MCF 10A (cell line): ENCODE results near the gene KCTD1. TPM values are rescaled to one million over a fixed set of nuclear protein-coding genes. Genes with fewer than 3 reads are reported as not detected.

ENCODE experiments used
- BruUV-seq: library from RNA; stranded (reverse); fragments of 400-500 nt; replicated peaks from 2 replicates; lab custom pipeline; 2021; lab: Mats Ljungman, UMichigan
- CTCF ChIA-PET: fragments of 300-600 bp; sonication (Branson Sonifier 250); formaldehyde crosslinking; extraction: SDS; loops from one replicate; lab custom pipeline; 2021; ENCODE audit warnings: antibody characterized with exemption, inconsistent platforms; lab: Yijun Ruan, JAX
- POLR2A ChIA-PET: fragments of 300-600, 350-650 bp; sonication (Branson Sonifier 250); formaldehyde crosslinking; extraction: SDS; loops from one replicate; lab custom pipeline; 2020; ENCODE audit warnings: antibody characterized with exemption, inconsistent platforms; lab: Yijun Ruan, JAX
- DNase-seq: peaks from one replicate; pipeline ENCODE4 v3.0.0-alpha.2; 2018; ENCODE audit not compliant: unreplicated experiment
- H3K27ac Mint-ChIP-seq: one replicate; pipeline ENCODE4 v1.8.0; 2022; ENCODE audit warnings: mild to moderate bottlenecking, low read depth, mixed read lengths; ENCODE audit not compliant: unreplicated experiment
- H3K27me3 Mint-ChIP-seq: one replicate; pipeline ENCODE4 v1.8.0; 2022; ENCODE audit warnings: mixed read lengths; ENCODE audit not compliant: insufficient read depth, unreplicated experiment
- H3K36me3 Mint-ChIP-seq: one replicate; pipeline ENCODE4 v1.8.0; 2022; ENCODE audit warnings: mild to moderate bottlenecking, moderate library complexity, mixed read lengths; ENCODE audit not compliant: insufficient read depth, unreplicated experiment
- H3K4me1 Mint-ChIP-seq: one replicate; pipeline ENCODE4 v1.8.0; 2022; ENCODE audit warnings: mixed read lengths; ENCODE audit not compliant: insufficient read depth, unreplicated experiment
- H3K4me3 Mint-ChIP-seq: one replicate; pipeline ENCODE4 v1.8.0; 2022; ENCODE audit warnings: mild to moderate bottlenecking, moderate library complexity, mixed read lengths; ENCODE audit not compliant: unreplicated experiment
- H3K9me3 Mint-ChIP-seq: one replicate; pipeline ENCODE4 v1.8.0; 2022; ENCODE audit warnings: mixed read lengths; ENCODE audit not compliant: unreplicated experiment
- intact Hi-C: fragments of 100-400 bp; cut with micrococcal nuclease; formaldehyde crosslinking; loops from 2 replicates; pipeline ENCODE4 v1.14.1; 2022
- total RNA-seq: library from RNA; stranded (reverse); gene quantifications from 2 replicates; pipeline ENCODE4 v1.2.3, GENCODE V29; 2022
- TF ChIP-seq, protein P1 (sequence below): fragments of 200-600 bp; IDR thresholded peaks from one replicate; pipeline ENCODE4 v1.8.0; 2022; ENCODE audit warnings: antibody characterized with exemption, mild to moderate bottlenecking; ENCODE audit not compliant: unreplicated experiment

KCTD1 gene
- total RNA-seq, 1 experiment from 2014 or later: 37.9 TPM

DNA sequence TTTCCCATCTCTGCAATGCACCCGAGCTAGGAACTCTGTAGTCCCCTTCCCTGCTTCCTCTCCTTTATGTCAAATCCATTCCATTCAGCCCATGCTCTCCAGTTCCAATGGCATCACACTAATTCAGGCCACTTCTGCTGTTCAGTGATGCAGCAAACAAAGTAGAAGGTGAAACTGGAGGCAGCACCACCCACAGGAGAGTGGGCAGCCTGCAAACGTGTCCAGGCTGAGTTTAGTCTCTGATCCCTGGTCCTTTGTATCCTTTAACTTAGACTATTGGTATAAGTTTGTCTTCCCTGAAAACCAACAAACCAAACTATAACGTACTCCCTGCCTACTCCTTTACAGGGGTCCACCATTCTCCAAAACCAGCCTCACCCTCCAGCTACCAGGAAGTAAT is 14.7 kb upstream of the KCTD1 start:
- peaks cover 11% of the 10 kb centered on the region for H3K9me3 Mint-ChIP-seq
- no peak overlapping the region for H3K27ac Mint-ChIP-seq
- H3K27me3 Mint-ChIP-seq: no peaks in the 10 kb centered on the region
- POLR2A ChIA-PET: no interaction called here
- CTCF ChIA-PET: no interaction called here
- no peak for DNase-seq
- TF ChIP-seq, protein P1, sequence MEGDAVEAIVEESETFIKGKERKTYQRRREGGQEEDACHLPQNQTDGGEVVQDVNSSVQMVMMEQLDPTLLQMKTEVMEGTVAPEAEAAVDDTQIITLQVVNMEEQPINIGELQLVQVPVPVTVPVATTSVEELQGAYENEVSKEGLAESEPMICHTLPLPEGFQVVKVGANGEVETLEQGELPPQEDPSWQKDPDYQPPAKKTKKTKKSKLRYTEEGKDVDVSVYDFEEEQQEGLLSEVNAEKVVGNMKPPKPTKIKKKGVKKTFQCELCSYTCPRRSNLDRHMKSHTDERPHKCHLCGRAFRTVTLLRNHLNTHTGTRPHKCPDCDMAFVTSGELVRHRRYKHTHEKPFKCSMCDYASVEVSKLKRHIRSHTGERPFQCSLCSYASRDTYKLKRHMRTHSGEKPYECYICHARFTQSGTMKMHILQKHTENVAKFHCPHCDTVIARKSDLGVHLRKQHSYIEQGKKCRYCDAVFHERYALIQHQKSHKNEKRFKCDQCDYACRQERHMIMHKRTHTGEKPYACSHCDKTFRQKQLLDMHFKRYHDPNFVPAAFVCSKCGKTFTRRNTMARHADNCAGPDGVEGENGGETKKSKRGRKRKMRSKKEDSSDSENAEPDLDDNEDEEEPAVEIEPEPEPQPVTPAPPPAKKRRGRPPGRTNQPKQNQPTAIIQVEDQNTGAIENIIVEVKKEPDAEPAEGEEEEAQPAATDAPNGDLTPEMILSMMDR: no peak
- no peaks in the 10 kb centered on the region for H3K4me1 Mint-ChIP-seq
- no TSS peak for BruUV-seq
- no peaks in the 10 kb centered on the region for H3K36me3 Mint-ChIP-seq
- intact Hi-C loops: no loop called here
- H3K4me3 Mint-ChIP-seq: no peak overlapping the region

DNA sequence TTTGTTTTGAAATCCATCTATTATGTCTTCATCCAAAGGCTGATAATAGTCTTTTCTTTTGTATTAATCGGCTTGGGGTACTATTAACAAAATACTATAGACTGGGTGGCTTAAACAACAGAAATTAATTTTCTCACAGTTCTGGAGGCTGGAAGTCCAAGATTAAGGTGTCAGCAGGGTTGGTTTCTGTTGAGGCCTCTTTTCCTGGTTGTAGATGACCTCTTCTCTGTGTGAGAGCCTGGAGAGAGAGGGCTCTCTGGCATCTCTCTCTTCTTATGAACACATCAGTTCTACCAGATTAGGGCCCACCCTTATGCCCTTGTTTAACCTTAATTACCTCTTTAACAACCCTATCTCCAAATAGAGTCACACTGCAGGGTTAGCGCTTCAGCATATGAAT is 14.2 kb upstream of the KCTD1 start:
- no peak overlapping the region for H3K27ac Mint-ChIP-seq
- no peak for DNase-seq
- H3K36me3 Mint-ChIP-seq: no peaks in the 10 kb centered on the region
- H3K9me3 Mint-ChIP-seq: peaks cover 11% of the 10 kb centered on the region
- POLR2A ChIA-PET: no interaction called here
- no TSS peak for BruUV-seq
- peaks cover 5% of the 10 kb centered on the region for H3K4me1 Mint-ChIP-seq
- no peak overlapping the region for H3K4me3 Mint-ChIP-seq
- intact Hi-C loops: no loop called here
- CTCF ChIA-PET: no interaction called here
- TF ChIP-seq, protein P1: no peak
- H3K27me3 Mint-ChIP-seq: no peaks in the 10 kb centered on the region

- Mint-ChIP-seq H3K36me3 (no peaks in the 10 kb centered on the region), H3K4me1 (peaks cover 8% of the 10 kb centered on the region), H3K4me3 (no peak overlapping the region), H3K9me3 (peaks cover 11% of the 10 kb centered on the region), H3K27me3 (no peaks in the 10 kb centered on the region), H3K27ac (no peak overlapping the region)
- no peak for DNase-seq
- CTCF ChIA-PET: interaction anchor here (0.6 kb wide), 1 partner anchor 899 kb away, joined by 3 read pairs; no protein-coding TSS in a partner anchor
- intact Hi-C loops: no loop called here
- TF ChIP-seq, protein P1: no peak
- BruUV-seq: no TSS peak
- POLR2A ChIA-PET: no interaction called here
These were observed 13.4 kb upstream of the KCTD1 start for GRCh38 chr18:26561769-26562168.

DNA sequence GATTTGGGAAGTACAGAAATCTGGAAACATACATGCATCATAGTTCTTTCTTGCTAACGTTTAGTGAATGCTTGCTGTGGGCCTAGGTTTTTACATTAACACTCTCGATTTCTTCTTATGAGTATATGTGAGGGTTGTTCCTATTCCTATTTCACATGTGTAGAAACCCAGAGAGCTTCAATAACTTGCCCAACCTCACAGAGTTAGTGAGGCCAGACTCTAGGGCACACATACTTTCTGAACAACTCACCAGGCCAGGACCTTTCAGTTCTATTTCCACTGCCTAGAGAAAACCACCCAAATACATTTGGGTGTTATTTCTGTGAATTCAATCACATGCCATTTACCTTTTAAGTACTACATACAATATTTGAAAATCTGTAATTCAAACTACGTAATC is 8.2 kb upstream of the KCTD1 start:
- no peaks in the 10 kb centered on the region for H3K27me3 Mint-ChIP-seq
- H3K4me1 Mint-ChIP-seq: peaks cover 25% of the 10 kb centered on the region
- DNase-seq: no peak
- ChIA-PET POLR2A (interaction anchor here (0.7 to 1.3 kb wide), 3 partner anchors 9 to 13 kb away, joined by 3 to 4 read pairs (median 4); no protein-coding TSS in a partner anchor), CTCF (interaction anchor here (0.6 to 1.2 kb wide), 5 partner anchors 7 to 256 kb away, joined by 3 read pairs; no protein-coding TSS in a partner anchor)
- no peaks in the 10 kb centered on the region for H3K9me3 Mint-ChIP-seq
- H3K4me3 Mint-ChIP-seq: no peak overlapping the region
- no TSS peak for BruUV-seq
- H3K36me3 Mint-ChIP-seq: no peaks in the 10 kb centered on the region
- TF ChIP-seq, protein P1: no peak
- intact Hi-C loops: loop anchor here (5.0 kb wide), 1 partner anchor 229 kb away; no protein-coding TSS in a partner anchor
- no peak overlapping the region for H3K27ac Mint-ChIP-seq
